ENCODE results near the gene GH2. TPM values are rescaled to one million over a fixed set of nuclear protein-coding genes. Genes with fewer than 3 reads are reported as not detected.
"Not testable (repeated sequence)": the region's sequence is repeated elsewhere in the genome, so short reads cannot be mapped to it uniquely, and the experiment has no call there.

Gene GH2
- polyA plus RNA-seq, 1 donor from 2014 or later, result not detected

DNA sequence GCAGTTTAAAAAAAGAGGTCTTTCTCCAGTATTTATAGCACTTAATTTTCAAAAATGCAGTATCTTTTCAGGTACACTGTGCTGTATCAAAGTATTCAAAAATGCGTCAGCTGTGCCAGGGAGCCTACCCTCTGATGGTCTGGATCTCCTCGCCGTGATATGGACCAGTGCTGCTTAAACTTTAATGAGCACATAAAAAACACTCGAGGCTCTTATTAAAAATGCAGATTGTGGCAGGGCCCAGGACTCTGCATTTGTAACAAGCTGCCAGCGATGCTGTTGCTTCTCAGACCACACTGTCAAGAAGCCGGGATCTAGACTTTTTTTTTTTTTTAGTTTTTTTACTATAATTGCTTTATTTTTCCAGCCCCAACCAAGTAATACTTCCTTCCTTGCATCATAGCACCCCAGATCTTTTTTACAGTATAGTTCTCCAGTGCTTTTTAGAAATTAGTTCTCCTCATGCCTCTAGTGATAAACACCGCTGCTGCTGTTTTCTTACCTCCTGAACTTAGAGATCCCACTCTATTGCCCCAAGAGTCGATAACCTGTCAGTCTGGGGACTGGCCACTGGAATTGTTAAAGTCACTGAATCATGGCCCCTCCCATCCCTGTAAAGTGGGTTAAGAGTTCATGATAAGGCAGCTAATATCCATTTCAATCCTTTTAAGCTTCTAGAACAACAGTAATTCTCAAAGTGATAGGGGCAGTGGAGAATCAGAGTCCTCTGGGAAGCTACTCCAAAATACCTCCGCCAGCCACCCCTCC is 37.6 kb downstream of the GH2 start:
- H3K27ac ChIP-seq (ENCODE audit: low read length), result no peak overlapping the region
- H3F3A ChIP-seq (ENCODE audit: insufficient read depth, low read length, poor library complexity, severe bottlenecking), result no peaks in the 10 kb centered on the region
- H3K36me3 ChIP-seq (ENCODE audit: insufficient read depth, low read length), result no peaks in the 10 kb centered on the region
- H3K4me2 ChIP-seq (ENCODE audit: low read length), result no peak overlapping the region
- H3K9ac ChIP-seq (ENCODE audit: low read length), result no peak overlapping the region
- no peak overlapping the region for H2AFZ ChIP-seq (ENCODE audit: low read depth, low read length)
- H3K9me2 ChIP-seq (ENCODE audit: insufficient read depth, low read length), result no peaks in the 10 kb centered on the region
- H3K9me3 ChIP-seq (ENCODE audit: low read length), result no peaks in the 10 kb centered on the region
- no peak overlapping the region for H3K4me3 ChIP-seq (ENCODE audit: low read length)
- H4K20me1 ChIP-seq (ENCODE audit: insufficient read depth), result no peaks in the 10 kb centered on the region
- H3K27me3 ChIP-seq (ENCODE audit: insufficient read depth, low read depth, low read length), result no peaks in the 10 kb centered on the region
- H3K79me2 ChIP-seq (replicated peaks; ENCODE audit: insufficient read depth, low read length), result peaks cover 15% of the 10 kb centered on the region
- TF ChIP-seq MXI1 (conservative IDR thresholded peaks at IDR 0.05; ENCODE audit: poor library complexity, severe bottlenecking) (no peak), TAF1 (IDR thresholded peaks at IDR 0.05; ENCODE audit: low read depth) (no peak), EZH2 (IDR thresholded peaks at IDR 0.05; ENCODE audit: borderline replicate concordance, insufficient read depth, low read length, poor library complexity, severe bottlenecking) (no peak), POLR2AphosphoS5 (IDR thresholded peaks at IDR 0.05) (no peak), RAD21 (conservative IDR thresholded peaks at IDR 0.05) (no peak), EP300 (conservative IDR thresholded peaks at IDR 0.05; ENCODE audit: poor library complexity, severe bottlenecking) (no peak), SMC3 (conservative IDR thresholded peaks at IDR 0.05; ENCODE audit: poor library complexity) (no peak)
- TF ChIP-seq, protein P1, sequence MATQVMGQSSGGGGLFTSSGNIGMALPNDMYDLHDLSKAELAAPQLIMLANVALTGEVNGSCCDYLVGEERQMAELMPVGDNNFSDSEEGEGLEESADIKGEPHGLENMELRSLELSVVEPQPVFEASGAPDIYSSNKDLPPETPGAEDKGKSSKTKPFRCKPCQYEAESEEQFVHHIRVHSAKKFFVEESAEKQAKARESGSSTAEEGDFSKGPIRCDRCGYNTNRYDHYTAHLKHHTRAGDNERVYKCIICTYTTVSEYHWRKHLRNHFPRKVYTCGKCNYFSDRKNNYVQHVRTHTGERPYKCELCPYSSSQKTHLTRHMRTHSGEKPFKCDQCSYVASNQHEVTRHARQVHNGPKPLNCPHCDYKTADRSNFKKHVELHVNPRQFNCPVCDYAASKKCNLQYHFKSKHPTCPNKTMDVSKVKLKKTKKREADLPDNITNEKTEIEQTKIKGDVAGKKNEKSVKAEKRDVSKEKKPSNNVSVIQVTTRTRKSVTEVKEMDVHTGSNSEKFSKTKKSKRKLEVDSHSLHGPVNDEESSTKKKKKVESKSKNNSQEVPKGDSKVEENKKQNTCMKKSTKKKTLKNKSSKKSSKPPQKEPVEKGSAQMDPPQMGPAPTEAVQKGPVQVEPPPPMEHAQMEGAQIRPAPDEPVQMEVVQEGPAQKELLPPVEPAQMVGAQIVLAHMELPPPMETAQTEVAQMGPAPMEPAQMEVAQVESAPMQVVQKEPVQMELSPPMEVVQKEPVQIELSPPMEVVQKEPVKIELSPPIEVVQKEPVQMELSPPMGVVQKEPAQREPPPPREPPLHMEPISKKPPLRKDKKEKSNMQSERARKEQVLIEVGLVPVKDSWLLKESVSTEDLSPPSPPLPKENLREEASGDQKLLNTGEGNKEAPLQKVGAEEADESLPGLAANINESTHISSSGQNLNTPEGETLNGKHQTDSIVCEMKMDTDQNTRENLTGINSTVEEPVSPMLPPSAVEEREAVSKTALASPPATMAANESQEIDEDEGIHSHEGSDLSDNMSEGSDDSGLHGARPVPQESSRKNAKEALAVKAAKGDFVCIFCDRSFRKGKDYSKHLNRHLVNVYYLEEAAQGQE (IDR thresholded peaks at IDR 0.05; ENCODE audit: borderline replicate concordance), result no peak
- TF ChIP-seq, protein P2, sequence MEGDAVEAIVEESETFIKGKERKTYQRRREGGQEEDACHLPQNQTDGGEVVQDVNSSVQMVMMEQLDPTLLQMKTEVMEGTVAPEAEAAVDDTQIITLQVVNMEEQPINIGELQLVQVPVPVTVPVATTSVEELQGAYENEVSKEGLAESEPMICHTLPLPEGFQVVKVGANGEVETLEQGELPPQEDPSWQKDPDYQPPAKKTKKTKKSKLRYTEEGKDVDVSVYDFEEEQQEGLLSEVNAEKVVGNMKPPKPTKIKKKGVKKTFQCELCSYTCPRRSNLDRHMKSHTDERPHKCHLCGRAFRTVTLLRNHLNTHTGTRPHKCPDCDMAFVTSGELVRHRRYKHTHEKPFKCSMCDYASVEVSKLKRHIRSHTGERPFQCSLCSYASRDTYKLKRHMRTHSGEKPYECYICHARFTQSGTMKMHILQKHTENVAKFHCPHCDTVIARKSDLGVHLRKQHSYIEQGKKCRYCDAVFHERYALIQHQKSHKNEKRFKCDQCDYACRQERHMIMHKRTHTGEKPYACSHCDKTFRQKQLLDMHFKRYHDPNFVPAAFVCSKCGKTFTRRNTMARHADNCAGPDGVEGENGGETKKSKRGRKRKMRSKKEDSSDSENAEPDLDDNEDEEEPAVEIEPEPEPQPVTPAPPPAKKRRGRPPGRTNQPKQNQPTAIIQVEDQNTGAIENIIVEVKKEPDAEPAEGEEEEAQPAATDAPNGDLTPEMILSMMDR (IDR thresholded peaks at IDR 0.05; ENCODE audit: poor library complexity, severe bottlenecking), result no peak

DNA sequence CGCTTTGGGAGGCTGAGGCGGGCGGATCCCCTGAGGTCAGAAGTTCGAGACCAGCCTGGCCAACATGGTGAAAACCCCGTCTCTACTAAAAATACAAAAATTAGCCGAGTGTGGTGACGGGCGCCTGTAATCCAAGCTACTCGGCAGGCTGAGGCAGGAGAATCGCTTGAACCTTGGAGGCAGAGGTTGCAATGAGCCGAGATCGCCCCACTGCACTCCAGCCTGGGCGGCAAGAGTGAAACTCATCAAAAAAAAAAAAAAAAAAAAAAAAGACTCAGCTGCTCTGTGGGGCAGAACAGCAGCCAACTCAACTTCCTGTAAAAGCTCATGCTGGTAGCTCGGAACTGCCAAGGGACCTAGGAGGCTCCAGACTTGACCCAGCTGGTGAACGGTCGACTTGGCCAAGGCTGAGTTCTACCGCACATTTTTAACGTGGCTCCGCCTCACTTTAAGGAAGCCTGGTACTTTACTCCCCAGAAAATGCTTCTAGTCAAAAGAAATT is 38.3 kb downstream of the GH2 start:
- not testable (repeated sequence) for H3K27ac ChIP-seq (ENCODE audit: low read length); H3K36me3 ChIP-seq (ENCODE audit: insufficient read depth, low read length); H4K20me1 ChIP-seq (ENCODE audit: insufficient read depth); H3K27me3 ChIP-seq (ENCODE audit: insufficient read depth, low read depth, low read length); H3K9me3 ChIP-seq (ENCODE audit: low read length); H3K4me2 ChIP-seq (ENCODE audit: low read length); H3K9me2 ChIP-seq (ENCODE audit: insufficient read depth, low read length); H3F3A ChIP-seq (ENCODE audit: insufficient read depth, low read length, poor library complexity, severe bottlenecking)
- H3K4me3 ChIP-seq (ENCODE audit: low read length), result peak overlapping the region; percentile 92
- H3K9ac ChIP-seq (ENCODE audit: low read length), result peak overlapping the region; percentile 74
- H2AFZ ChIP-seq (ENCODE audit: low read depth, low read length), result peak overlapping the region; percentile 44
- peaks cover 15% of the 10 kb centered on the region for H3K79me2 ChIP-seq (replicated peaks; ENCODE audit: insufficient read depth, low read length)

Data from neural cell (in vitro differentiated cells).